ENCODE results near the gene DPEP3. TPM values are rescaled to one million over a fixed set of nuclear protein-coding genes. Genes with fewer than 3 reads are reported as not detected.
A peak's percentile ranks its signal among the peaks of the same experiment; 100 is the strongest.
"Not testable (repeated sequence)": the region's sequence is repeated elsewhere in the genome, so short reads cannot be mapped to it uniquely, and the experiment has no call there.

DPEP3 gene
- polyA plus RNA-seq, 3 donors, result 0.17 TPM; not detected in 2

- not testable (repeated sequence) for DNase-seq
Observed at GRCh38 chr16:67994040-67994408, 13.7 kb upstream of the DPEP3 start.

DNA sequence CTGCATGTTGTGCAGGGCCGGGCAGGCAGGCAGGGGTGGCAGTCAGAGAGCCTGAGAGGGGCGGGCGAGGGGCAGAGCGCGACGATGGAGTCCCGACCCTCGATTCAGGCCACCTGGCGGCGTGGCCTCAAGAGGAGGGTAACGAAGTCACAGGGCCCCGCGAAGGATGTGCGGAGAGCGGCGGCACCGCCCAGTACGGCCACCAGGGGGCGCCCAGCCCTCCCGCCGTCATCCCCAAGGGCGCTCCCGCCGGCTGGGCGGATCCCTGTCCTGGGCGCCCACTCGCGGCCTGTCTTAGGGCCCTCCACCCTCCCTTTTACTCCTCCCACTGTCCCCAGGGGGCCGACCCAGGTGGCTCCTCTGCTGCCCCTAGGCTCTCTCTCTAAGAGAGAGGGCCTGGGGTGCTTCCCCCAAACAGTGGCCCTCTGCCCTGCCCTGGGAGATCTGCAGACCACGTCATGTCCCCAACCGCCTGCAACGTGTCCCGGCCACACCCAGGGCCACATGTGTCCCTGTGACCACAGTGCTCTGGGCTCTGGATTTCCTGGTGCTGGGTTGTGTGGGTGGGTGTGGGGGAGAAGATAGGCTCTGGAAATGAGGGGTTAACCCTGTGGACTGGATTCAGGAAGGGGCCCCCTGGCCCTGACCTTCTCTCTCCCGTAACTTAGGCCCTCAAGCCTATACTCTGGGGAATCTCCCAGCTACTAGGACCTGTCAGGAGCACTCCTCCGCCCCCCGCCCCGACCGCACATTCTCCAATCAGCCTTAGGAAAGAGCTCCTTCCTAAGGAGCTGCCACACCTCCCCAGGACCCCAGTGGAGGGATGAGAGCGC lies 13.1 kb upstream of the DPEP3 start:
- DNase-seq, result peak; percentile 58

GRCh38 chr16:67992661-67993206 lies 12.4 kb upstream of the DPEP3 start:
- no peak for DNase-seq

DNA sequence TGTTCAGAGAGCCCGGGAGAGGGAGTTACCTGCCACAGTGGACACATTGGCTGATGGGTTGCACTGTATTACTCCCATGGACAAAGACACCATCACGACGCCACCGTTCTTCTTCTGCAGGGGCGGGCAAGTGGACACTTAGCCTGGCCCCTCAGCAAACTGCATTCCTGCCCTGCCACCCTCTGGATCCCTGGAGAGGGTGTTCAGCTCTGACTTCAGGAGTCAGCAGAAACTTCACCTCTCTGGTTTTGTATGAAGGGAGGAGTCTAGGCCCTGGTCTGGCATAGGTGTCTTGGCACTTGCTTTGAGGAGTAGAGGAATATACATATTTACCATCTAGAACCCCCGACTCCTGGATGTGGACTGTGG lies 9.7 kb upstream of the DPEP3 start:
- DNase-seq, result no peak

- DNase-seq, result no peak
Observed at GRCh38 chr16:67989322-67990017, 9.2 kb upstream of the DPEP3 start.

DNA sequence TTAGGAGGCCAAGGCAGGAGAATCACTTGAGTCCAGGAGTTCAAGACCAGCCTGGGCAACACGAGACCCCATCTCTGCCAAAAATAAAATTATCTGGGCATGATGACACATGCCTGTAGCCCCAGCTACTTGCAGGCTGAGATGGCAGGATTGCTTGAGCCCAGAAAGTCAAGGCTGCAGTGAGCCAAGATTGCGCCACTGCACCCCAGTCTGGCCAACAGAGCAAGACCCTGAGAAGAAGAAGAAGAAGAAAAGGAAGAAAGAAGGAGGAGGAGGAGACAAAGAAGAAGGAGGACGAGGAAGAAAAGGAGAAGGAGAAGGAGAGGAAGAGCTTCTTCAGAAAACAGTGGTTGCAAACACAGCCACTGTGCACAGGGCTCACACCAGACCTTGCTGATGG lies 8.4 kb upstream of the DPEP3 start:
- DNase-seq, result no peak

DNA sequence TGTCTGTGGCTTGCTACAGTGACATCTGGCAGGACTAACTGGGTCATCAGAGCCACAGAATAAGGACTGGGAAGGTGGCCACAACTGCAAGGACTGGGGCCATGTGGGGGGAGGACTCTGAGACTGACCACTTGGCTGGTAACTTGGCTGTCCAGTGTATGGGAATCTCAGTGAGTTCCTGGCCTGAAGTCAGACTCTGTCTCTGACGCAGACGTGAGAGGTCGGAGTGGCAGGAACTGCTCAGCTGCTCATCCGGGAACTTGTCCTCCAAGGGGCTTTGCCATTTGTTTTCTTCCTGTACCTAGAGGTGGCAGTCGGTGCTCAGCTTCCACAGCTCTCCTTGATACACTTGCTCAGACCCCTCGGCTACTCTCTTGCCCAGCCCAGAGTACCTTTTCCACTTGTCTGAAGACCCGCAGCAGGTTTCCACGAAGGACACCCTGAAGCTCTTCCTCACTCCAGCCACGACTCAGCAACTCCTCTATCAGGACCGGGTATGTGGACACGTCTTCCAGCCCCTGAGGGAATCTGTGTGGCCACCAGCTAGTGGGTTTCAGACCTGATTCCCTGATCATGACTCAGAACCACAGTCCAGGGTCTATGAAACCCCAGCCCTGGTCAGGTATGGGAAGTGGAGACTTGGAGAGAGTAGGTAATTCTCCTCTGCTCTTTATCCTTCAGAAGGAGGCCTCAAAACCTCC lies 7.3 kb upstream of the DPEP3 start:
- DNase-seq, result no peak

- no peak for DNase-seq
Observed at GRCh38 chr16:67986949-67987348, 6.7 kb upstream of the DPEP3 start.

DNA sequence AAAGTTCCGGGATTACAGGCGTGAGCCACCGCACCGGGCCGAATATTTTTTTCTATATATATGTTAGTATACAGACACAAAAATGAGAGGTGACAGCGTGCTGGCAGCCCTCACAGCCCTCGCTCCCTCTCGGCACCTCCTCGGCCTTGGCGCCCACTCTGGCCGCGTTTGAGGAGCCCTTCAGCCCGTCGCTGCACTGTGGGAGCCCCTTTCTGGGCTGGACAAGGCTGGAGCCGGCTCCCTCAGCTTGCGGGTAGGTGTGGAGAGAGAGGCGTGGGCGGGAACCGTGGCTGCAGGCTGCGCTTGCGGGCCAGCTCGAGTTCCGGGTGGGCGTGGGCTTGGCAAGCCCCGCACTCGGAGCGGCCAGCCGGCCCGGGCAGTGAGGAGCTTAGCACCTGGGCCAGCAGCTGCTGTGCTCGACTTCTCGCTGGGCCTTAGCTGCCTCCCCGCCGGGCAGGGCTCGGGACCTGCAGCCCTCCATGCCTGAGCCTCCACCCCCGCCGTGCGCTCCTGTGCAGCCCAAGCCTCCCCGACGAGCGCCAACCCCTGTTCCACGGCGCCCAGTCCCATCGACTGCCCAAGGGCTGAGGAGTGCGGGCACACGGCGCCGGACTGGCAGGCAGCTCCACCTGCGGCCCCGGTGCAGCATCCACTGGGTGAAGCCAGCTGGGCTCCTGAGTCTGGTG lies 1.9 kb upstream of the DPEP3 start:
- no peak for DNase-seq

GRCh38 chr16:67977469-67978227 lies 2.7 kb downstream of the DPEP3 start:
- no peak for DNase-seq

DNA sequence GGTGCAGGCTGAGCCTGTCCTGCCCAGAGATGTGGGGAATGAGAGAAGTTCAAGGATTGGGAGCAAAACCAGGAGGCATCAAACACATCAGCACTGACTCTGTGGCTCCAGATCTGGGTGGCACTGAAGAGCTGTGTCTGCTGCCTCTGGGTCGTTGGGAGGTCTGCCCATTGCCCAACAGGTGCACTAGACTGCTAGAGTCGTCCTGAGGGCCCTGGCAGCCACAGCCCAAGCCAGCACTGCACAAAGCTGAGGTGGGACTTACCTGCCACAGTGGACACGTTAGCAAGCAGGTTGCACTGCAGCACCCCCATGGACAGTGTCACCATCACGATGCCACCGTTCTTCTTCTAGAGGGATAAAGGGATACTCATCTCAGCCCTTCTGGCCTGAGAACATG lies 3.3 kb downstream of the DPEP3 start:
- DNase-seq, result no peak

- no peak for DNase-seq
Observed at GRCh38 chr16:67976205-67976604, 4.1 kb downstream of the DPEP3 start.

DNA sequence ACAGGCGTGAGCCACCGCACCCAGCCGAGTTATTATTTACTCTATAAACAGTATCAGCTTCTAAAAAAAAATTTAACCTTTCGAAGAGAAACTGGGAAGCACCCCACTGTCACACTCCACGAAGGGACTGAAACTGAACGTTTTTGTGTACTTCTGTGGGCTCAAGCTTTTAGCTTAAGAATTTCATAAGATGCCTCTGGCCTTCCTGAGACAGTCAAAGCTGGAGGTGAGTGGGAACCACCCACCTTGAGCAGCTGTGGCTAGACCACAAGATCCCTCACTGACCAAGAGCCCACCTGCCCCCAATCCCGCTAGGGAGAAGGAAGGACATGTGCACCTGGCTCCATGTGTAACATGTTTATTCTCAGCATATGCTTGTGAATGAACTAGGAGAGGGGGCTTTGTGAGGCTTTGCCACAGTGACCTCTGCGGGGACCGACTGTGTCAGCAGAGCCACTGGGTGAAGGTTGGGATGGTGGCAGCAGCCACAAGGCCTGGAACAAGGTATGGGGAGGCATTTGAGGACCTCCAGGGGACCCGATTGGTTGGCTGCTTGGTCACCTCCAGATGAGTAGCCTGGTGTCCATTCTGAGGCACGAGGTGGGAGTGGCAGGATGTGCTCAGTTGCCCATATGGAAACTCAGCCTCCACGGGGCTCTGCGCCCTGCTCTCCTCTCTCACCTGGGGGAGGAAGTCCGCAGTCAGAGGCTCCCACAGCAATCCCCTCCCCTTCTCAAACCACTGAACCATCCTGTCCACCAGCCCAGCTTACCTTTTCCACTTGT lies 4.8 kb downstream of the DPEP3 start:
- no peak for DNase-seq

GRCh38 chr16:67972285-67972684 lies 8.0 kb downstream of the DPEP3 start:
- not testable (repeated sequence) for DNase-seq

- no peak for DNase-seq
Observed at GRCh38 chr16:67971111-67971510, 9.2 kb downstream of the DPEP3 start.

- DNase-seq, result no peak
Observed at GRCh38 chr16:67969254-67970039, 10.9 kb downstream of the DPEP3 start.

DNA sequence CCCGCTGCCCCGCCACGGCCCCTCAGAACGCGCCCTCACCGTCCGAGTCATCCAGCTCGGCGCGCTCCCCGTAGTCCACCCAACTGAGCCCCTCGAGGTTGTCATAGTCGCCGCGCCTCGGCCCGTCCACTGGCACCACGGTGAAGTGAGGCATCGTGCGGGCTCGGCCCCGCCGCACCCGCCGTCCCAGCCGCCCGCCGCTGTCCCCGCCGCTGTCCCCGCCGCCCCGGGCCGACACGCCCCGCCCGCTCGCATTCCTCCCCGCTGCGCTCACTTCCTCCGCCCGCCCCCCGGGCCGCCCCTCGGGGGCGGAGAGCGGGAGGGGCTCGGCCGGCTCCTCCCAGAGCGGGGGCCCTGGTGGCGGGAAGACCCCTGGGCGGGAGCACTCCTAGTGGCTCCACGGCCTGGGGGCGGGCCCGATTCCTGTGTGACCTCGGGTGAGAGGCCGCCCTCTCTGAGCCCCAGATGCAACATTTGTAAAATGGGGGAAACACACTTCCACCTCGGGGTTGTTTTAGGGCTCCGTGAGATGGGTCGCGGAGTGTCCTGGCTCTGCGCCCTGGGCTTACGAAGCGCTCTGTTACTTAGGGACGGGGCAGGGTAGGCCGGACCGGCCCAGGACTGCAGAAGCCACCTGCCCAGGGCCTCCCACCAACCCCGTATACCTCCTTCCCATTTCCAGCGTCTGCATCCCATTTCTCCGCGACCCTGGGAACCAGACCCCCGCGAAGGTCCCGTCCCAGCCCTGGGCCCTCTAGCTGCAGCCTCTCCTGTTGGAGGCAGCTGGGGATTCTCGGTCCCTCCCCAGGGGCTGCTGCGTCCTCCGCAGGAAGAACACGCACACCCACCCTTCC lies 11.7 kb downstream of the DPEP3 start, which contains the start of gene SLC12A4:
TSS of gene SLC12A4 (minus strand) at position 238 of the 854 bp plus-strand sequence. CDS start at position 154, 84 bp downstream.
- DNase-seq, result peak; percentile 91

DNA sequence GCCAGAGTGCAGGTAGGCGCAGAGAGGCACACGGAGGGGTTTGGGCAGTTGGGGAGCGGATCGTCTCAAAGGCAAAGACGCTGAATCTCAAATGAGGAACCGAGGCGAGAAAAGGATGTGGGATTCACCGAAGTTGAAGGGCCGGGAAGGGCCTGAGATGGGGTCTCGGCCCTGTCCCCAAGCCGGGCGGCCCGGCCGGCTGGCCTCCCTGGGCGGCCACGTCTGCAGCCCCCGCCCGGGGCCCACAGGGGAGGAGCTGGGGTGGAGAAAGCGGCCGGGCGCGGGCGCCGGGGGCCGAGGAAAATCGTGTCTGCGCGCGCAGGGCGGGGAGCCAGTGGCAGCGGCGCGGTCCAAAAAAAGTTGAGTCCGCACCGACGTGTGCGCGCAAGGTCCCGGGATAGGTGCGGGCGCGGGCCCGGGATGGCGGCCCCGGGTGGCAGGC lies 12.3 kb downstream of the DPEP3 start:
- peak; percentile 23 for DNase-seq
